ENCODE data around the gene TEDC2. TPM values are rescaled to one million over a fixed set of nuclear protein-coding genes. Genes with fewer than 3 reads are reported as not detected.

The TEDC2 gene
- polyA plus RNA-seq, 2 of the 4 experiments (the other 2 are of a cell fraction), result 9.5 to 22.6 TPM

- POLR2A ChIA-PET, result interaction anchor here (0.9 to 1.1 kb wide), 4 partner anchors 11 to 536 kb away, joined by 3 to 4 read pairs (median 3); partner anchors contain the start of genes ECI1 and RPS2
- 85% methylated on average over 9 of the region's 23 CpGs for WGBS (ENCODE audit: missing lambda C conversion rate)
- H3K4me2 ChIP-seq, result peak overlapping the region; percentile 62
- peak overlapping the region; percentile 36 to 65; a peak in 3 of 6 replicates for H3K27ac ChIP-seq
- H3K4me1 ChIP-seq, result peaks cover 28% of the 10 kb centered on the region
- no peaks in the 10 kb centered on the region for H3K9me3 ChIP-seq
- CTCF ChIA-PET, result interaction anchor here (0.5 to 6.4 kb wide), 66 partner anchors 12 to 348 kb away, joined by 3 to 98 read pairs (median 4); partner anchors contain the start of genes ABCA3, AMDHD2, ATP6V0C and CCNF
- TF ChIP-seq USF2 (IDR thresholded peaks at IDR 0.05) (peak; percentile 17; the same call in 1 of the 2 replicates), EP300 (IDR thresholded peaks at IDR 0.05) (no peak), RCOR1 (IDR thresholded peaks at IDR 0.05; ENCODE audit: low read depth, low read length) (no peak), MAX (IDR thresholded peaks at IDR 0.05) (peak; percentile 35; the same call in 1 of the 2 replicates), SMC3 (IDR thresholded peaks at IDR 0.05) (peak; percentile 77), CTCF (IDR thresholded peaks at IDR 0.05) (peak; percentile 92), RAD21 (conservative IDR thresholded peaks at IDR 0.05 in 1 of 2, IDR thresholded peaks at IDR 0.05 in 1 of 2) (peak; percentile 93 to 95)
- no peak overlapping the region for H3K4me3 ChIP-seq
- no peak for FAIRE-seq
- DNase-seq (ENCODE audit: low read depth in 1 of 2, low spot score in 1 of 2), result peak; percentile 82 to 83
- peak; percentile 87 to 95 for ATAC-seq
Observed at GRCh38 chr16:2500918-2501750, 41.2 kb downstream of the TEDC2 start.

- FAIRE-seq, result no peak
- ChIA-PET CTCF (interaction anchor here (0.6 to 6.4 kb wide), 47 partner anchors 11 to 350 kb away, joined by 3 to 98 read pairs (median 4); partner anchors contain the start of genes ABCA3, AMDHD2, ATP6V0C and CCNF), POLR2A (interaction anchor here (0.6 to 1.1 kb wide), 5 partner anchors 10 to 538 kb away, joined by 3 to 4 read pairs (median 3); partner anchors contain the start of genes ECI1 and RPS2)
- DNase-seq (ENCODE audit: low read depth in 1 of 2, low spot score in 1 of 2), result no peak
- no peak overlapping the region for H3K4me3 ChIP-seq
- peak overlapping the region; percentile 46 for H3K4me2 ChIP-seq
- peak; percentile 19 to 25; a peak in 4 of 6 replicates for ATAC-seq
- peaks cover 25% of the 10 kb centered on the region for H3K4me1 ChIP-seq
- TF ChIP-seq EHF (CRISPR knock-in tag; IDR thresholded peaks at IDR 0.05), result no peak
- no peak for TF ChIP-seq EP300 (IDR thresholded peaks at IDR 0.05)
- TF ChIP-seq GATA3 (IDR thresholded peaks at IDR 0.05; ENCODE audit: borderline replicate concordance), result no peak
- no peak for TF ChIP-seq EHMT2 (IDR thresholded peaks at IDR 0.05; ENCODE audit: low read depth)
- TF ChIP-seq CEBPB (IDR thresholded peaks at IDR 0.05), result no peak
- TF ChIP-seq HDAC2 (IDR thresholded peaks at IDR 0.05), result no peak
- no peak for TF ChIP-seq RCOR1 (IDR thresholded peaks at IDR 0.05; ENCODE audit: low read depth, low read length)
- H3K27ac ChIP-seq, result peak overlapping the region; percentile 28 to 65; a peak in 4 of 6 replicates
- no peaks in the 10 kb centered on the region for H3K9me3 ChIP-seq
- WGBS (ENCODE audit: missing lambda C conversion rate), result 84% methylated on average over 15 of the region's 18 CpGs
Observed at GRCh38 chr16:2501946-2502895, 42.3 kb downstream of the TEDC2 start.

- ChIA-PET CTCF (interaction anchor here (0.9 kb wide), 1 partner anchor 255 kb away, joined by 3 read pairs; no protein-coding TSS in a partner anchor), POLR2A (no interaction called here)
- Histone ChIP-seq H3K27ac (no peak overlapping the region), H3K4me1 (peaks cover 16% of the 10 kb centered on the region), H3K9me3 (no peaks in the 10 kb centered on the region), H3K4me3 (no peak overlapping the region), H3K4me2 (no peak overlapping the region)
- TF ChIP-seq CBX8 (IDR thresholded peaks at IDR 0.05), result no peak
- TF ChIP-seq EHF (CRISPR knock-in tag; IDR thresholded peaks at IDR 0.05), result no peak
- TF ChIP-seq POLR2A (IDR thresholded peaks at IDR 0.05; ENCODE audit: low read length), result no peak
- TF ChIP-seq HDAC2 (IDR thresholded peaks at IDR 0.05), result no peak
- TF ChIP-seq HEYL (CRISPR knock-in tag; IDR thresholded peaks at IDR 0.05), result no peak
- DNase-seq (ENCODE audit: low read depth in 1 of 2, low spot score in 1 of 2) (no peak), ATAC-seq (no peak), FAIRE-seq (no peak)
- WGBS (ENCODE audit: missing lambda C conversion rate), result 84% methylated on average over 14 of the region's 14 CpGs
Observed at GRCh38 chr16:2505695-2506094, 45.8 kb downstream of the TEDC2 start.
